ENCODE results near the gene SMTNL2.

SMTNL2 gene

DNA sequence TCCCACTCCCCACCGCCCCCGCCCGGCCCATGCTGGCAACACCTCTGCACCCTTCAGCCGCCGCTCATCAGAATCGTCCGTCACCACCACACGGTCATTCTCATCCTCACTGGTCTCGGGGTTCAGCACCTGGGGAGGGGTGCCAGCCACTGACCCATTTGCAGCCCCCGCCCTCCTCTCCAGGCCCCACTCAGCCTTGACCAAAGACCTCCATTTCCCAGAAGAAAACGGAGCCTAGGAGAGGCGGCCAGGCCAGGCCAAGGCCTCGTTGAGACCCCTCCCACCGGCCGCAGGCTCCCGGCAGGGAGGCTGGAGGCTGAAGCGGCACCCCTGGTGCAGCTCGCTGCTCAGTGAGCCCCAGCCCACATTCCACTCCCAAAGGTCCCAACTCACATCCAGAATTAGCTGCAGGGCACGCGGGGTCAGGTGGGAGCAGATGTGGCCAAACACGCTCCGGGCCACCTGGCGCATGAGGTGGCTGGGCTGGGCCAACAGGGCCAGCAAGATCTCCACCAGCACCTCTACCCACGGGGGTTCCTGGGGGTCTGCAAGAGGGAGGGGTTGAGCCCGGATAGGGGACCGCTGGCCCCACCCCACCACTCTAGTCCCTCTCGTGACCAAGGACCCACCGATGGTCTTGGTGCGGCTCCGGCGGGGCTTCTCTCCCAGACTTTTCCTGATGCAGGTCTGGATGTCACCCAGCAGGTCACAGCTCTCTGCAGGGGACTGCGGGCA is 38.9 kb upstream of the SMTNL2 start:
- no peak for DNase-seq (ENCODE audit: low spot score)

DNA sequence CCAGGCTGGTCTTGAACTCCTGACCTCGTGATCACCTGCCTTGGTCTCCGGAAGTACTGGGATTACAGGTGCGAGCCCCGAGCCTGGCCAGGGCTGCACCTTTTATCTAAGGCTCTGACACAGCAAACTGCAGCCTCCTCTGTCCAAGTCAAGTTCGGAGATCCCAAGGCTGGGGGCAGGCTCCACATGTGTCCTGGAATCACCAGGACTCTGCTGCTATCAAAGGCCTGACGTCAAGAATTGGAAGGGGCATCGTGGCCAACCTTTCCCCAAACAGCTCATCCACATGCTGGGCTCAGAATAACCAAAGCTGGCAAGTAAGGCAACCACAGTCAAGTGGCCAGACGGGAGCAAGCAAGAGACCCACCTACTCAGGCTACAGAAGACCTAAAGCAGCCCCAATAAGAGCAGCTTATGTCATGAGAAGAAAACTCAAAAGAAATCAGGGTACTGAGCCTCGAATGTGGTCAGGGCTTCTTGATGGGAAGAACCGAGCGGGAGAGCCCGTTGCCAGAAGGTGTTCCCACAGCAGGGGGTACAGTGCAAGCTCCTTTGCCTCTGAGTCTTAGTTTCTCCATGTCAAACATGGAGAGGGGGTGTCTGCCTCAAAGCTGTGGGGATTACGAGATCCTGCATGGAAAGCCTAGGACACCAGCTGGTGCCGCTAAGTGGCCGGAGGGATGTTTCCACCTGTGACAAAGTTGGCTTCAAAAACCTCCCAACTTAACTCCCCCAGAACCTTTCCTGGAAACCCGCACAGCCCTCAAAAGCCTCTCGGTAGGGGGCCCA is 37.0 kb upstream of the SMTNL2 start:
- DNase-seq (ENCODE audit: low spot score) = no peak

DNA sequence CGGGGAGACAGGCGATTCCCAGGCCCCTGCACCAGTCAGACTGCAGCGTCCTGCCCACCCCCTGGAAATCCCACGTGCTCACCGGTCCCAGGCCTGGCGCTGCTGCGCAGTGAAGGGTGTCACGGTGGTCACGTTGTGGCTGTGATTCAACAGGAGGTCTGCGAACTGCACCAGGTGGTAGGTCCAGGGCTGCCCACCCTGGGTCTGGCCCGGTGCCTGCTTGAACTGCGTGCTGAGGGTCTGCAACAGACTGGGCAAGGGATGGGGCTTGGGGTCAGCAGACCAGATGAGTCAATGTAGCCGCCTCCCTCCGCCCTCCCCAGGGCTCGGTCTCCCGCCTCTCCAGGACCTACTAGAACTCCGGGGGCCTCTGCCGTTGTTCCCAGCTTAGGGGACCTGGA is 36.3 kb upstream of the SMTNL2 start:
- DNase-seq (ENCODE audit: low spot score) = no peak

DNA sequence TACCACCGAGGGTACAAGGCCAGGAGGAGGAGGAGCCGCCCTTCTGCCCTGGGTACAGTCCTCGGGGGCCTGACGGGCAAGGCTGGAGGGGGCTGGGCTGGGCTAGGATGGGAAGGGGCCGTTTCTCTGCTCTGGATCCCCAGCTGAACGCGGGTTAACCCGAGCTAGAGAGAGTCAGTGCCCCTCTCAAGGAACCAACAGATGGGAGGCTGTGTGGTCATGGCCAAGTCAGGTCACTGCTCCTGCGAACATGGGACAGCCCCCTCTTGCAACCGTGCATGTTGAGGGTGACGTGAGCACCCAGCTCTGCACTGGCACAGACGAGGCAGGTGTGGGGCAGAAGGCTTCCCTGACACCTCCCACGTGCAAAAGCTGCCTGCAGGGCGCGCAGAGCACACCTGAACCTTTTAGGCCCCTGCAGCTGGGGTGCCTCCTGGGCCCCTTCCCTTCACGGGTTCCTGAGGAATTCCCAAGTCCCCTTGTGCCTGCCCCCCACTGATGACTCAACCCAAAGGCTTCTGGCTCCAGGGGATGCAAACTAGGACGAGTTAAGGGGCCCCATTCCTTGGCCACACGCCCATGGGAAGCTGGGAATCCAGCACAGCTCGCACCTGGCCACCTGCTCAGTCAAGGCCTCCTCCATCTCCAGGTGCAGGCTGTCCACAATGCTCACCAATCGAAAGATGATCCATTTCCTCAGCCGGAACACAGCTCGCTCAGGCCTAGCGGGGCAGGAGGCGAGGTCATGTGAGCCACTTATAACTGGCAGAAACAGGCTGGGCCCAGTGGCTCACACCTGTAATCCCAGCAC is 35.4 kb upstream of the SMTNL2 start:
- DNase-seq (ENCODE audit: low spot score) = no peak

DNA sequence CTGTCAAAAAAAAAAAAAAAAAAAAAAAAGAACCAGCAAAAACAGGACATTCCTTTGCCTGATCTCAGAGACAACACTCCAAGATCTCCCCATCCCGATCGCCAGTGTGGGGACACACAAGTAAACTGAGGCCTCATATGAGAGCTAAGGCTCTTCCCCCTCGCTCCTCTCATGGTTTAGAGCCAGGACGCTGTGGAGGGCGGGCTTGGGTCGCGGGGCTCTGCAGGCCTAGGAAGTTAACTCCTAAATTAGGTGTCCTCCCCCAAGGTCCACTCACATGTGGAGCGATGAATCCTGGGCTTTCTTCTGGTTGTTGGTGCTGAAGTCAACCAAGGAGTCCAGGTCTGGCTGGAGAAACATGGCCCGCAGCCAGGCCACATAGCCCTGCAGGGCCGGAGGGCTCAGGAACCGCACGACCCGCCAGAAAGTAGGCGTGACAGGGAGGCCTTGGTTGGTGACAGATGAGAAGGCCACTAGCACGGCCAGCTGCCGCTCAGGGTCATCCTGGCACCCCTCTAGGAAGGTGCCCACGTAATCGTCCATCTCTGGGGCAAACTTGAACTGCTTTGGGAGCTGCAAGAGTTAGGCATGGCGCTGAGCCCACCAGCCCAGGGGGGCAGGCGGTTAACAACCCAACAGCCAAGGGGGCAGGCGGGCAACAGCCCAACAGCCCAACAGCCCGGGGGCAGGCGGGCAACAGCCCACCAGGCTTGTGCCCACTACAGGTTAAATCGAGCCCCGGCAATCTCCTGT is 34.4 kb upstream of the SMTNL2 start:
- no peak for DNase-seq (ENCODE audit: low spot score)

DNA sequence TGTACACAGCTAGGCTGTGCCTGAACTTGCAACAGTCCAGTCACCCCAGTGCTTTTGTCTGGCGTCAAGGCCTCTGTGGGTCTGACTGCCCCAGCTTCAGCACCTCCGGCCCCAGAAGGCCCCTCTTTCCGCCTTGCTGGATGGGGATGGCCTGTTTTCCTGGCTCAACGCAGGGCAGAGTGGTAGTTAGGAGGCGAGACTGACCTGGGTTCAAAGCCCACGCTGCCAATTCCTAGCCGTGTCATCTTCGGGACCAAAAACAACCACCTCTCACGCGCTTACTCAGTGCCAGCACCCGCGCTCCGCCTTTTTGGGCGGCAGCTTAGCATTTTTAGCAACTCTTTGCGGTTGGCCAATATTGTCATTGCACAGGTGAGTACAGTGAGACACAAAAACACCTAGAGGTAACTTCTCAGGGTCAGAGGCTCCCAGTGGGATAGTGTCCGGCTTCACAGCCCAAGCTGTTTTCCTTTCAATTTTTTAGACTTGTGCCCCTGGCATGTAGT is 33.7 kb upstream of the SMTNL2 start:
- no peak for DNase-seq (ENCODE audit: low spot score)

DNA sequence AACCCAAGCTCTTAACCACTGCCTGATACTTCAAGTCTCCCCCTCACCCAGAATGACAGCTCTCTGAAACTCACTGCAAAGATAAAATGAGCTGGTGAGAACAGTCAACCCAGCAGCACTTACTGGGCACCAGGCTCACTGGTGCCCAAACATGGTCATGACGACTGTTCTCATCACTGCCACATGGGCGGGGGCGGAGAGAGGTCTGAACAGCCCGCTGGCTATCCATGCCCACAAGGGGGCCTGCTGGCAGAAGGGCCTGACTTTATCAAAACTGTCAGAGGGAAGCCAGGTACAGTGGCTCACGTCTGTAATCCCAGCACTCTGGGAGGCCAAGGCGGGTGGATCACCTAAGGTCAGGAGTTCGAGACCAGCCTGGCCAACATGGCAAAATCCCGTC is 33.2 kb upstream of the SMTNL2 start:
- DNase-seq (ENCODE audit: low spot score) = no peak

DNA sequence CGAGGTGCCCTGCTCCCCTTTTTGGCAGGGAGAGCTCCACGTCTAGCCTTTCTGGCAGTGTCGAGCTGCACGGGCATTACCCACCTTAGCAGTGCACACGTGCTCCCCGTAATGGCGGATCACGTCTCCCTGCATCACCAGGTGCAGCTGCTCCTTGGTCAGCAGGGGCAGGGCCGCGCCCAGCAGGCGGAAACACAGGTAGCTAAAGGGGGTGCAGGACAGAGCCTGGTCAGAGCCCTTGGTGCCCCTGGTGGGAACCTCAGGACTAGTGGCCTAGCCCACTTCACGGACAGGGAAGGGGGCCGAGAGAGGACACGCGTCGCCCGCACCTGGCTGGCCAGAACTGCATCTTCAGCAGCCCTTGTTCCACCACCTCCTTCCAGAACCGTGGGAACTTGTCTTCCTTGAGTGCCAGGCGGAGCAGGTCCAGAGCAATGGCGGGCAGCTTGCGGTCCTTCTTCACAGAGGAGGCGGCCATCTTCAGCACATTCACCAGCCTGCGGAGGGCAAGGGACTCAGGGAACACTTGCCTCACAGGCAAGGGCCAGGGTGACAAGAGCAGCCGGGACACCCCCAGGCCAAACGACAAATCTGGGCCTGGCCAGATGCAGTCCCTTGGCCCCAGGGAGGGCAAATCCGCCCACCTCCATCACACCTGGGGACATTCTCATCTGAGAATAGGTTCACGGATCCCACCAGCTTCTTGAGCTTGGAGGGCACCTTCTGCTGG is 32.4 kb upstream of the SMTNL2 start:
- no peak for DNase-seq (ENCODE audit: low spot score)

DNA sequence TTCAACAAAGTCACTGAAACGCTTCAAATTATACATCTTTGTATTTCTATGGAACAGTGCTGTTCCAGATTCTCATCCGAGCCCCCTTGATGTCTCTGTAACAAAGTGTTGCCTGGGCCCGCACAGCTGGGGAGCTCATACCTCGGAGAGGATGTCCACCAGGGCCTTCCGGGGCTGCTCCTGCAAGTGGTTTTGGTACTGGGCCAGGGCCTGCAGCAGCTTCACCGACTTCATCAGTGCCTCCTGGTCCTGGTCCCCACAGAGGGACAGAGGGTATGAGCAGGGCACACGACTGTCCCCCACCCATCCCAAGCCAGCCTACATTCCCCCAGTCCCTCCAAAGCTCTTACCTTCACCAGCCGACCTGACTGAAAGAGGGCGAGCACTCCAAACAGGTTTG is 30.7 kb upstream of the SMTNL2 start:
- no peak for DNase-seq (ENCODE audit: low spot score)

DNA sequence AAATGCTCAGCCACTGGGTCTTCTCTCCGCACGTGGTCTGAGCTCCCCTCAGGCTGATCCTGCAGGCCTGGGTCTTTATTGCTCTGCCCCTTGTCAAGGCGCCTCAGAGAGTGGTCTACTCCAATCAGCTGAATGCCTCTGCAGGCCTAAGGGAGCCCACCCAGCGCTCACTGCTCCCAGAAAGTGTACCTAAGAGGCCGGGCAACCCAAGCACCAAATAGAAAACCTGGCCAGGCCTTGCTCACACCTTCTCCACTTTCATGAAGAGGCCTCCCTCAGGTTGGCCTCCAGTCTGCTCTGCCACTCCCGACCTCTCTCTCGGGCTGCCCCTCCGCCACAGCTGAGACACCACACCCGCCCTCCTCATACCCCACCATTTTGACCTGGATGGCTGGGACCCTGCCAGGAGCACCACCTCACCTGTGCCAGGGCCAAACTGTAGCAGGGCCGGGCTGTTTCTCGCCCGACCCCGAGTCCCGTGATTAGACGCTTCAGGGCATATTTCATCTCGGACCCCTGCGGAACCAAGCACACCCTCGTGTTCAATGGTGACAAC is 29.8 kb upstream of the SMTNL2 start:
- DNase-seq (ENCODE audit: low spot score) = no peak

DNA sequence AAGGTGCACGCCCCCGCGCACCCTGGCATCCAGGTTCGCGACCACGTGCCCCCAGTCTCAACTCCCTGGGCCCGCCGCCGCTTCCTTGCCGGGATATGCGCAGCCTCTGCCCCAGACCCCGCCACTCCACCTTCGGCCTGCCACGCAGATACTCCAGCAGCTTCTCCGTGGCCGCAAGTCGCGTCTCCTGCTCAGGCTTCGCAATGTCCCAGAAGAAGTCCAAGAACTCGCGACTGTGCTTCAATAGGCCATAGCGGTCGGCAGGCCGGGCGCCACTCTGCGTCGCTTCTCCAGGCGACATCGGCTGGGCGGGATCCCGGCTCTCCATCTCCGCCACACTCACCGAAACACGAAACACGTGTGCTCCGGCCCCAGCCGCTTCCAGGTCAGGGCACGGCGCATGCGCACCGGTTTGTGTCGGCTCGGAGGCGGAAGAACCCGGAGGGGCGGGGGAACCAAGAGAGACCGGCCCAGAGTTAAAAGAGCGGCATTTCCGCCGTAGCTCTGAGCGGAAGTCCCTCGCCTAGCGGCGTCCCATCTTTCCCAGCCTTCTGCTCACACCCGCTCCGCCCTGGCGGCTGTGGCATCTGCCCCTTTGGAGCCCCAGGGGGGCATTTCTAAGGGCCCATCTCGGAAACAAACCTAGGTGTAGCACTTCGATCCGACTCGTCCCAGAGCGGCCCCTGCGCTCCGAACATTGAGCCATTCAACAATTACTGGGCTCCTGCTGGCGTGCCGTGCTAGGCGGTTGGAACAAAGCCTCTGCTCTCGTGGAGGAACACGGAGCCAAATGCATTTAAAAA is 29.1 kb upstream of the SMTNL2 start, which contains the start of gene MYBBP1A:
MYBBP1A (minus strand) TSS at position 388 of the 803 bp plus-strand sequence; CDS start at position 328, 60 bp downstream.
- peak; percentile 99 for DNase-seq (ENCODE audit: low spot score)

DNA sequence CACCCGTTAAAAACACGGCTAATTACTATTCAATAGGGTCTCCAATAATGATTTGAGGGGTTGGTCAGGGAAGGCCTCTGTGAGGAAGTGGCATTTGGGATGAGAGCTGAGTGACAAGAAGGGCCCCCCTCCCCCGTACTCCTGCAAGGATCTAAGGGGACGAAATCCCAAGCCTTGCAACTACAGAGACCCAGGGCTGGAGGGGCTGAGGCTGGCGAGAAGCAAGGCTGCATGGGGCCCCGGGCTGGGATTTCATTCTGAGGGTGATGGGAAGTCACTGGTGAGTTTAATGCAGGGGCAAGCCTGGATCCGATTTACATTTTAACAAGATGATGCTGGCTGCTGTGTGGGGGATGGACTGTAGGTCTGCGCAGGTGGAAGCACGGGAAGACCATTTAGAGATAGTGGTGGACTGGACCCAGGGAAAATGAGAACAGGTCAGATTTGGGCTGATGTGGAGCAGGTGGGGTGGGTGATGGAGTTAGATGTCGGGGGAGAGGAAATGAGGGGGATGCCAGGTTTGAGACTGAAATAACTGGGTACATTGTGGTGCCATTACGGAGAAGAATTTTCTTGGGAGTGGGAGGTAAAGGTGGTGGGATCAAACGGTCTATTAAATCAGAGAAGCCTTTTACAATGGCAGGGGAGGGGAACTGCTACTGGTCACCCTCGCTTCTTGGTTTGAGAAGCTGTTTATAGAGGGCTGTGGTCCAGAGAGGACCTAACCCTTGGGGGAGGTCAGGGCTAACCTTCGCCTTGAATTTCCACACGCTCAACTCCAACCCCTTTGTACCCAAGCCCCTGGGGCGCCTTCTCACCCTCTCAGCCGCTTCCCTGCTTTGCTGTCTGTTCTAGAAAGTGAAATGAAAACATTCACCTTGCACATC is 28.2 kb upstream of the SMTNL2 start:
- no peak for DNase-seq (ENCODE audit: low spot score)

DNA sequence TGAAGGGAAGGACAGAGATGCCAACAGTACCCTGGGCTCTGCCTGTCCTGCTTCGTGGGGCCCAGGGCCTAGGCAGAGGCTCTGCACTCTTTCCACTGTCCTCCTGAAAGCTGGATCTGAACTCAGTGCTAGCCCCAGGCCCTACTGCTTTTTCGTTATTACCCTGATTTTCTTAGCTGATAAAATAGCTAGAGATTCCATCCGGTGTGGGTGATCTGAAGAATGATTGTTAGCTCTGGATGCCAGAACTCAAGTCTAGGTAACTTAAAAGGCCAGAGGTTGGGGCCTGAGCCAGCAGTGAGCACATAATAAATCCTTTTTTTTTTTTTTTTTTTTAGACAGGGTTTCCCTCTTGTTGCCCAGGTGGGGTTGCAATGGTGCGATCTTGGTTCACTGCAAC is 27.3 kb upstream of the SMTNL2 start:
- no peak for DNase-seq (ENCODE audit: low spot score)

DNA sequence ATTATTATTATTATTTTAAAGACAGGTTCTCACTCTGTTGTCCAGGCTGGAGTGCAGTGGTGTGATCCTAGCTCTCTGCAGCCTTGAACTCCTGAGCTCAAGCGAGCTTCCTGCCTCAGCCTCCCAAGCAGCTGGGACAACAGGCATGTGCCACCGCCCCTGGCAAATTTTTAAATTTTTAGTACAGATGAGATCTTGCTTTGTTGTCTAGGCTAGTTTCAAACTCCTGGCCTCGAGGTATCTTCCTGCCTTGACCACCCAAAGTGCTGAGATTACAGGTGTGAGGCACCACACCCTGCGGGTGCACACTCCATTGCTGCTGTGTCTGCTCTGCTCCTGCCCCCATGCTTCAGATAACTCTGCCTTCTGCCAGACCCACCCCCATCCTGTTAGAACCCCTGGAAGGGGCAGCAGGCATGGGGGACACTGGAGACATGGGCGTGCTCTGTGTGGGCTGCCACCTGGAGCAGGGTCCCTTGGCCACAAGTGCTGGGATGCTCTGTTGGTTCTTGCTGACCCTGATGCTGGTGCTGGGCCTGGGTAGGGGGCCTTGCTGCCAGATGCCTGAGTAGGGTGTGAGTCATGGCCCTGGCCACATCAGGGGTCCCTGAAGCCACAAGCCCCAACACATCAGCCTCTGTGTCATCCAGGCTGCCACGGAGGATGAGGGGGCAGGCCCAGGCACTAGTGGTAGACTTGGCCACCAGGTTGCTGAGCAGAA is 26.5 kb upstream of the SMTNL2 start:
- DNase-seq (ENCODE audit: low spot score) = no peak

DNA sequence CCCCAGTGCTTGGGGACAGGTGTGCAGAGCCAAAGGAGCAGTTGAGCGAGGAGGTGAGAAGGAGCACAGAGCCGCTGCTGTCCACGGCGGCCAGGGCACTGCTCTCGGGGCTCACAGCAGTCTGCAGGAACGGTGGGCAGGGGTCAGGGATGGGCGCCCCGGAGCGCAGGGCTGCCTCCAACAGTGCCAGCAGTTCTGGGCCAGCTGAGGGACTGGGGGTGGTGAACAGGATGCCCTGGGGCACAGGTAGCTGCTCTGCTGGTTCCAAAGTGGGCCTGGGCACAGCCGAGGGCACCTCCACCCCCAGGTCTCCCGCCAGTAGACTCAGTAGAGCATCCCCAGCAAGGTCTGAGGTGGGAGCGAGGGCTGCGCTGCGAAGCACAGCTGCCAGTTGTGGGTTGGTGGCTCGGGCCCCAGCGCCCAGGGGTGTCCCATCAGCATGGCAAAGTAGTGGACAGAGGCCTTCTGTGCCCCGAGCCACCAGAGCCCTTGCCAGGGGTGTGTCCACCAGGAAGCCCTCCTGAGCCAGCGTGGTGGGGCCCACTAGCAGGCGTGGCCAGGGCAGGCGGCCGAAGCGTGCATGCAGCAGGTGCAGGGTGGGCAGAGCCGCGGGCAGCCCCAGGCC is 25.9 kb upstream of the SMTNL2 start:
- no peak for DNase-seq (ENCODE audit: low spot score)

DNA sequence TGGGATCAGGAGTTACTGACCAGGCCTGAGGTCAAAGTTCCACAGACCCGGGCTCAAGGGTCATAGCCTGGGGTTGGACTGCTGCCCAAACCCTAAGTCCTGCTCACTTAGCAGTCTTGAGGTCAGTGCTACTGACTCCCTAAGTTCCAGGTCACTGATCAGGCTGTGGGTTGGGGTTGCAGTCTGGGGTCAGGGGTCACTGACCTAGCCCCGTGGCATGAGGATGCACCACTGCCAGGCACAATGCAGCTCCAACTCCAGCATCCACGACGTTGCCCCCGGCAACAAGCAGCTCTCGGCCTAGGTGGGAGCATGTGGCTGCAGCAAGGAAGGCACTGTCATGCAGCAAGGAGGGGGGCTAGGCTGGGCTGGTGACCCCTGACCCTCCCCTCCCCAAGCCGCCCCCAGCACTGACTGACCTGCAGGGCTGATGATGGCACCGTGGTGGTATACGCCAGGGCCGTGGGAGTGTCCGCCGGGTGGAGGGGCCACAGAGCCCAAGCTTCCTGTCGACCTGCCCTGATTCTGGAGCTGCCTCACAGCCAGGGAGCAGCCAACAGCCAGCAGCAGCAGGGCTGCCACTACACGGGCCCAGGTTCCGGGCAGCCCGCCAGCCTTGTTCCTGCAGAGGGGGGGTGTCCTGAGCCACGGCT is 25.1 kb upstream of the SMTNL2 start:
- no peak for DNase-seq (ENCODE audit: low spot score)

DNA sequence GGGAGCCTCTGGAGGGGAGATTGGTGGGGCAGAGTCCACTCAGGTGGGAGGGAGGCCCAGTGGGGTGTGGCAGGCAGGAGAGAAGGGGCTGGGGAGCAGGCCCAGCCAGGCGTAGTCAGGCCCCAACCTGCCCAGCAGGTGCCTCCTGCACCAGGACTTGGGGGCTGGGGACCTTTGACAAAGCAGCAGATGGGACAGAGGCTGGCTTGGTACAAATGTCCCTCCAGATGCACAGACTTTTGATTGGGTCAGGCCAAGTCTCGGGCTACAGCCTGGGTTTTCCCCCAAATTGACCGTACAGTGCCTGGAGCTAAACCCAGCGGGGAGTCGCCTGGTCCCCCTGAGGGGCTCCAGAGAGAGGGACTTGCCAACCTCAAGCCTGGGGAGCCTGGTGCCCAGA is 24.4 kb upstream of the SMTNL2 start:
- no peak for DNase-seq (ENCODE audit: low spot score)
